ENCODE results near the gene CHD3. TPM values are rescaled to one million over a fixed set of nuclear protein-coding genes. Genes with fewer than 3 reads are reported as not detected.
A peak's percentile ranks its signal among the peaks of the same experiment; 100 is the strongest.

The CHD3 gene
- total and polyA plus RNA-seq, 10 of the 15 experiments (the other 5 are each of a cell fraction or from before 2014, with no cell fraction given): 1.4 to 86.8 (median 39.1) TPM

DNA sequence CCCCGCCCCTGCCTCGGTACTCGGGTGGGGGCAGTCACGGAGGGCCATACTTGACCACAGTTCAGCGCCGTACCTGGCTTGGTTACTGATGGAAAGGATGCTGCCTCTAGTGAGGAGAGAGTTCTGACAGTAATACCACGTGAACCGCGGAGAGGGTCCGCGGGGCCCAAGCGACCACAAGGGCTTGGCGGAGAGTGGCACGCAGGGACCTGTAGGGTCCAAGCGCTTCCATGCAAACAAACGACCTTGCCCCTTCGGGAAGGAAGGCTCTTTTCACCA is 45.4 kb upstream of the CHD3 start (continued):
- TF ChIP-seq HDAC2 (IDR thresholded peaks at IDR 0.05) (no peak), SMARCA5 (IDR thresholded peaks at IDR 0.05) (peak; percentile 32; the same call in 1 of the 2 replicates), CHD1 (IDR thresholded peaks at IDR 0.05; ENCODE audit: low read depth, low read length) (no peak), MEF2B (IDR thresholded peaks at IDR 0.05; ENCODE audit: partially characterized antibody, poor library complexity, severe bottlenecking) (no peak), GATAD2B (conservative IDR thresholded peaks at IDR 0.05; ENCODE audit: low read depth) (no peak), TCF12 (IDR thresholded peaks at IDR 0.05; ENCODE audit: low read depth, low read length) (no peak), RBBP5 (conservative IDR thresholded peaks at IDR 0.05) (no peak), POLR2A (IDR thresholded peaks at IDR 0.05; ENCODE audit: low read depth, low read length) (peak; percentile 32; the same call in 1 of the 2 replicates), IKZF2 (IDR thresholded peaks at IDR 0.05) (no peak), NFYA (IDR thresholded peaks at IDR 0.05; ENCODE audit: borderline replicate concordance, low read depth, low read length) (no peak), STAT1 (conservative IDR thresholded peaks at IDR 0.05) (no peak), MYC (IDR thresholded peaks at IDR 0.05; ENCODE audit: insufficient read depth, insufficient read length, insufficient replicate concordance, low read length, severe bottlenecking) (no peak), CHD4 (IDR thresholded peaks at IDR 0.05) (no peak), DPF2 (IDR thresholded peaks at IDR 0.05) (no peak), RELA (IDR thresholded peaks at IDR 0.05; ENCODE audit: borderline replicate concordance, partially characterized antibody) (peak; percentile 16), BRCA1 (IDR thresholded peaks at IDR 0.05; ENCODE audit: low read depth, low read length) (no peak), POLR2AphosphoS5 (IDR thresholded peaks at IDR 0.05; ENCODE audit: low read length) (peak; percentile 75)
- TF ChIP-seq, protein P1, sequence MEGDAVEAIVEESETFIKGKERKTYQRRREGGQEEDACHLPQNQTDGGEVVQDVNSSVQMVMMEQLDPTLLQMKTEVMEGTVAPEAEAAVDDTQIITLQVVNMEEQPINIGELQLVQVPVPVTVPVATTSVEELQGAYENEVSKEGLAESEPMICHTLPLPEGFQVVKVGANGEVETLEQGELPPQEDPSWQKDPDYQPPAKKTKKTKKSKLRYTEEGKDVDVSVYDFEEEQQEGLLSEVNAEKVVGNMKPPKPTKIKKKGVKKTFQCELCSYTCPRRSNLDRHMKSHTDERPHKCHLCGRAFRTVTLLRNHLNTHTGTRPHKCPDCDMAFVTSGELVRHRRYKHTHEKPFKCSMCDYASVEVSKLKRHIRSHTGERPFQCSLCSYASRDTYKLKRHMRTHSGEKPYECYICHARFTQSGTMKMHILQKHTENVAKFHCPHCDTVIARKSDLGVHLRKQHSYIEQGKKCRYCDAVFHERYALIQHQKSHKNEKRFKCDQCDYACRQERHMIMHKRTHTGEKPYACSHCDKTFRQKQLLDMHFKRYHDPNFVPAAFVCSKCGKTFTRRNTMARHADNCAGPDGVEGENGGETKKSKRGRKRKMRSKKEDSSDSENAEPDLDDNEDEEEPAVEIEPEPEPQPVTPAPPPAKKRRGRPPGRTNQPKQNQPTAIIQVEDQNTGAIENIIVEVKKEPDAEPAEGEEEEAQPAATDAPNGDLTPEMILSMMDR (IDR thresholded peaks at IDR 0.05 in 2 of 3, conservative IDR thresholded peaks at IDR 0.05 in 1 of 3; ENCODE audit: control insufficient read depth in 2 of 3, extremely low read depth in 1 of 3, insufficient read depth in 1 of 3, low read depth in 3 of 3, low read length in 3 of 3): no peak
- TF ChIP-seq, protein P2, sequence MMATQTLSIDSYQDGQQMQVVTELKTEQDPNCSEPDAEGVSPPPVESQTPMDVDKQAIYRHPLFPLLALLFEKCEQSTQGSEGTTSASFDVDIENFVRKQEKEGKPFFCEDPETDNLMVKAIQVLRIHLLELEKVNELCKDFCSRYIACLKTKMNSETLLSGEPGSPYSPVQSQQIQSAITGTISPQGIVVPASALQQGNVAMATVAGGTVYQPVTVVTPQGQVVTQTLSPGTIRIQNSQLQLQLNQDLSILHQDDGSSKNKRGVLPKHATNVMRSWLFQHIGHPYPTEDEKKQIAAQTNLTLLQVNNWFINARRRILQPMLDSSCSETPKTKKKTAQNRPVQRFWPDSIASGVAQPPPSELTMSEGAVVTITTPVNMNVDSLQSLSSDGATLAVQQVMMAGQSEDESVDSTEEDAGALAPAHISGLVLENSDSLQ (IDR thresholded peaks at IDR 0.05): peak; percentile 6; the same call in 1 of the 2 replicates
- TF ChIP-seq, protein P3, sequence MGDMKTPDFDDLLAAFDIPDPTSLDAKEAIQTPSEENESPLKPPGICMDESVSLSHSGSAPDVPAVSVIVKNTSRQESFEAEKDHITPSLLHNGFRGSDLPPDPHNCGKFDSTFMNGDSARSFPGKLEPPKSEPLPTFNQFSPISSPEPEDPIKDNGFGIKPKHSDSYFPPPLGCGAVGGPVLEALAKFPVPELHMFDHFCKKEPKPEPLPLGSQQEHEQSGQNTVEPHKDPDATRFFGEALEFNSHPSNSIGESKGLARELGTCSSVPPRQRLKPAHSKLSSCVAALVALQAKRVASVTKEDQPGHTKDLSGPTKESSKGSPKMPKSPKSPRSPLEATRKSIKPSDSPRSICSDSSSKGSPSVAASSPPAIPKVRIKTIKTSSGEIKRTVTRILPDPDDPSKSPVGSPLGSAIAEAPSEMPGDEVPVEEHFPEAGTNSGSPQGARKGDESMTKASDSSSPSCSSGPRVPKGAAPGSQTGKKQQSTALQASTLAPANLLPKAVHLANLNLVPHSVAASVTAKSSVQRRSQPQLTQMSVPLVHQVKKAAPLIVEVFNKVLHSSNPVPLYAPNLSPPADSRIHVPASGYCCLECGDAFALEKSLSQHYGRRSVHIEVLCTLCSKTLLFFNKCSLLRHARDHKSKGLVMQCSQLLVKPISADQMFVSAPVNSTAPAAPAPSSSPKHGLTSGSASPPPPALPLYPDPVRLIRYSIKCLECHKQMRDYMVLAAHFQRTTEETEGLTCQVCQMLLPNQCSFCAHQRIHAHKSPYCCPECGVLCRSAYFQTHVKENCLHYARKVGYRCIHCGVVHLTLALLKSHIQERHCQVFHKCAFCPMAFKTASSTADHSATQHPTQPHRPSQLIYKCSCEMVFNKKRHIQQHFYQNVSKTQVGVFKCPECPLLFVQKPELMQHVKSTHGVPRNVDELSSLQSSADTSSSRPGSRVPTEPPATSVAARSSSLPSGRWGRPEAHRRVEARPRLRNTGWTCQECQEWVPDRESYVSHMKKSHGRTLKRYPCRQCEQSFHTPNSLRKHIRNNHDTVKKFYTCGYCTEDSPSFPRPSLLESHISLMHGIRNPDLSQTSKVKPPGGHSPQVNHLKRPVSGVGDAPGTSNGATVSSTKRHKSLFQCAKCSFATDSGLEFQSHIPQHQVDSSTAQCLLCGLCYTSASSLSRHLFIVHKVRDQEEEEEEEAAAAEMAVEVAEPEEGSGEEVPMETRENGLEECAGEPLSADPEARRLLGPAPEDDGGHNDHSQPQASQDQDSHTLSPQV (IDR thresholded peaks at IDR 0.05): no peak
- TF ChIP-seq, protein P4, sequence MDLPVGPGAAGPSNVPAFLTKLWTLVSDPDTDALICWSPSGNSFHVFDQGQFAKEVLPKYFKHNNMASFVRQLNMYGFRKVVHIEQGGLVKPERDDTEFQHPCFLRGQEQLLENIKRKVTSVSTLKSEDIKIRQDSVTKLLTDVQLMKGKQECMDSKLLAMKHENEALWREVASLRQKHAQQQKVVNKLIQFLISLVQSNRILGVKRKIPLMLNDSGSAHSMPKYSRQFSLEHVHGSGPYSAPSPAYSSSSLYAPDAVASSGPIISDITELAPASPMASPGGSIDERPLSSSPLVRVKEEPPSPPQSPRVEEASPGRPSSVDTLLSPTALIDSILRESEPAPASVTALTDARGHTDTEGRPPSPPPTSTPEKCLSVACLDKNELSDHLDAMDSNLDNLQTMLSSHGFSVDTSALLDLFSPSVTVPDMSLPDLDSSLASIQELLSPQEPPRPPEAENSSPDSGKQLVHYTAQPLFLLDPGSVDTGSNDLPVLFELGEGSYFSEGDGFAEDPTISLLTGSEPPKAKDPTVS (IDR thresholded peaks at IDR 0.05; ENCODE audit: low read depth, low read length): 0 out of 2 replicates have a peak, but pooled peaks have one; percentile 19
- TF ChIP-seq, protein P5, sequence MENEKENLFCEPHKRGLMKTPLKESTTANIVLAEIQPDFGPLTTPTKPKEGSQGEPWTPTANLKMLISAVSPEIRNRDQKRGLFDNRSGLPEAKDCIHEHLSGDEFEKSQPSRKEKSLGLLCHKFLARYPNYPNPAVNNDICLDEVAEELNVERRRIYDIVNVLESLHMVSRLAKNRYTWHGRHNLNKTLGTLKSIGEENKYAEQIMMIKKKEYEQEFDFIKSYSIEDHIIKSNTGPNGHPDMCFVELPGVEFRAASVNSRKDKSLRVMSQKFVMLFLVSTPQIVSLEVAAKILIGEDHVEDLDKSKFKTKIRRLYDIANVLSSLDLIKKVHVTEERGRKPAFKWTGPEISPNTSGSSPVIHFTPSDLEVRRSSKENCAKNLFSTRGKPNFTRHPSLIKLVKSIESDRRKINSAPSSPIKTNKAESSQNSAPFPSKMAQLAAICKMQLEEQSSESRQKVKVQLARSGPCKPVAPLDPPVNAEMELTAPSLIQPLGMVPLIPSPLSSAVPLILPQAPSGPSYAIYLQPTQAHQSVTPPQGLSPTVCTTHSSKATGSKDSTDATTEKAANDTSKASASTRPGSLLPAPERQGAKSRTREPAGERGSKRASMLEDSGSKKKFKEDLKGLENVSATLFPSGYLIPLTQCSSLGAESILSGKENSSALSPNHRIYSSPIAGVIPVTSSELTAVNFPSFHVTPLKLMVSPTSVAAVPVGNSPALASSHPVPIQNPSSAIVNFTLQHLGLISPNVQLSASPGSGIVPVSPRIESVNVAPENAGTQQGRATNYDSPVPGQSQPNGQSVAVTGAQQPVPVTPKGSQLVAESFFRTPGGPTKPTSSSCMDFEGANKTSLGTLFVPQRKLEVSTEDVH (IDR thresholded peaks at IDR 0.05; ENCODE audit: low read depth, partially characterized antibody): no peak

All from GM12878 (cell line).